ENCODE data around the gene GABPB2.

GABPB2 gene

DNA sequence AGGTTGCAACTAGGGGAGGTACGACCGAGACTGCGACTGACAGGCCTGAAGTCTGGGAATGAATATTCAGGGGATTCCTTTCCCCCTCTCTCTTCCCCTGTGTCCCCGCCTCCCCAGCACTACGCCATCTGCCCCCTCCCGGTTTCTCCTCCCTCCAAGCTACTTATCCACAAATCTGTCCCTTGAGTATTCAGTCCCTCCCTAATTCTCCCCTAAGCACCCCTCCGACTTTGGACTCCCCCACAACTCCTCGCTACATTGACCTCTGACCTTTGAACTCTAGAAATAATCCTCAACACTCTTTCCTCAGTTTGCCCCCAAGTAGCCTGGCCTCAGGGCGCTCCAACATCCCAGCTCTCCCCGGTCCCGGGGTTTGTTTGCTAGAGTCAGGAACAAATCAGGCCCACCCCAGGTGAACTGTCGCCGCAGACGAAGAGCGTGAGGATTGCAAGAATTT is 94.7 kb downstream of the GABPB2 start:
- DNase-seq (ENCODE audit: low spot score): no peak

DNA sequence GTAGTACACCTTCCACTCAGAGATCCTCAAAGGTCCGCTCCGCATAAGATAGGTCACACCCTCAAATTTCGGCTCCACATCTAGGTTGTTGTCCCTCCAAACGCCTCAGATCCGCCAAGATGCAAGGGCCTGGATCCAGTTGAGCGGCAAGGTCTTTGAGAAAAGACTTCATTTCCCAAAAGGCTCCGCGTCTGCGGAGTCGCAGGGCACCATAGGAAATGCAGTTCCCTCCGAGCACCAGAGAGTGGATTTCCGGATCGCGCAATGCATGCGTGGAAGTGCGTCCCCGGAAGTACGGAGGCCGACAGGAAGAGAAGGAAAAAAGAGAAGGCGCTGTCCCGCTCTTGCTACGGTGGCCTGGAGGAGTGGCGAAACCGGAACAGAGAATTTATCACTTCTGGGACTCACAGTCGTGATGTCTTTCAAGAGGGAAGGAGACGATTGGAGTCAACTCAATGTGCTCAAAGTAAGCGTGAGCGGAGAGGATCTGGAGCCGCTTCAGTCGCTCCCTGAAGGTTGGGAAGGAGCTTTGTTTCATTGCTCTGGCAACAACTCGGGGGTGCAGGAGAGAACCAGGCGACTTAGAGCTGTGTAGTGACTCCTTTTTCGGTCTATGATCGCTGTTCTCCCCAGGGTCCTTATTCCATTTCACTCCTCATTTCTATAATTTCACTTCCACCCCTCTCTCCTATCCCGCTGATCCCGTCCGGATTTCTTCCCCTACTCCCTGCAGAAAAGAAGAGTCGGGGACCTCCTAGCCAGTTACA is 95.4 kb downstream of the GABPB2 start, which contains the start of the genes LYSMD1 and SCNM1:
Gene LYSMD1 (minus strand): TSS at position 165 of the 767 bp plus-strand sequence. CDS start 644 bp downstream, outside the sequence.
Gene SCNM1 (plus strand): TSS at position 407 of the 767 bp plus-strand sequence. CDS start 9 bp downstream, at position 416.
- peak; percentile 100 for DNase-seq (ENCODE audit: low spot score)

DNA sequence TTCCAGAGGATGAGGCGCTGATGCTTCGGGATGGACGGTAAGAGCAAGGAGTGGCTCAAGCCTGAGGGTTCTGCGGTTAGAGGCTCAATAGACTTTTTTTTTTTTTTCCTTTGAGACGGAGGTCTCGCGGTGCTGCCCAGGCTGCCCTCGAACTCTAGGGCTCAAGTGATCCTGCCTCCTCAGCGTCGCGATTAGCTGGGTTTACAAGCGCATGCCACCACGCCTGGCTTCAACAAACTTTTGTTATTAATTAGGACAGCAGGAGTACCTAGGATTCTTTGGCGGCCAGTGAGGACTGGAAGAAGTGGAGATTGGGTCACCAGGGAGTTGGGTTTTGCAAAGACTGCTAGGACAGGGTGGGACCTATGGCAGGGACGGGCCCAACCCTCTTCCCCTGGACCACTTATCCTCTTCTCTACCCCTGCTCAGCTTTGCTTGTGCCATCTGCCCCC is 96.0 kb downstream of the GABPB2 start:
- DNase-seq (ENCODE audit: low spot score): peak; percentile 66

DNA sequence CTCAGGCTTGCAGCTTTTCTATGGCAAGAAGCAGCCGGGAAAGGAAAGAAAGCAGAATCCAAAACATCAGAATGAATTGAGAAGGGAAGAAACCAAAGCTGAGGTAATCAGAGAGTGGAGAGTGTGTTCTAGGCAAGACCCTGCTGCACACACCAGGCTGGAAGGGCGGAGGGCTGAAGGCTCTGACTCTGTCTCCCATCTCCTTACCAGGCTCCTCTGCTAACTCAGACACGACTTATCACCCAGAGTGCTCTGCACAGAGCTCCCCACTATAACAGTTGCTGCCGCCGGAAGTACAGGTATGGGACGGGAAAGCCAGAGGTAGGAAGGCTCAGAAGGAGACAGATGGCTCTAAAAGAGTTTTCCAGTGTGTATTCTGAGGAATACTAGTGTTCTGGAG is 96.6 kb downstream of the GABPB2 start:
- no peak for DNase-seq (ENCODE audit: low spot score)

DNA sequence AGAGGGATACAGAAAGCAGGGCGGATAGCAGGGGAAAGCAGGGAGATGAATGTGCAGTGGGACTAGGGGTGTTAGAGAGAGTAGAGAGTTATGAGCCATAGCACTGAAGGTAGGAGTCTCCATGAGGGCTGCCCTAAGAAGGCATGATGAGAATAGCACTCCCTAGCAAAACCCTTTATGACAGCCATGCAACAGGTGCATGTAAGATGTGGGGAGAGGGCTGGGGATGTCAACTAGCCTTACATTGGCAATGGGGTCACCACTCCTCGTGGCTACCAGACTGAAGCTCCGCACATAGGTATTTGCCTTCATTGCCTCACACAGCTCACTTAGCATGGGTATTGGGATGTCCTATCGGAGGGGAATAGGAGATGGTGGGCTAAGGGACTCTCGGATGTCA is 100.6 kb downstream of the GABPB2 start:
- no peak for DNase-seq (ENCODE audit: low spot score)

Data from NAMALWA (cell line).